CD14-positive monocyte (primary cell): ENCODE measurements around the gene TFB1M. TPM values are rescaled to one million over a fixed set of nuclear protein-coding genes. Genes with fewer than 3 reads are reported as not detected.

Experiments used
- DNase-seq, 3 donors: peaks; one replicate each; pipeline ENCODE4 v3.0.0-alpha.2; 2011 to 2022
- H2AFZ ChIP-seq: 2 replicates; pipeline ENCODE4 v1.6.0; 2012; ENCODE audit warnings: mild to moderate bottlenecking, low read depth, low read length, inconsistent platforms; ENCODE audit not compliant: insufficient read depth, poor library complexity, severe bottlenecking
- H3K27ac ChIP-seq, 2 donors: 1 replicate in 1 of 2; 2 replicates in 1 of 2; pipeline ENCODE4 v1.5.1; 2012 to 2013; ENCODE audit warnings: low read length in 2 of 2, control low read depth in 1 of 2, inconsistent platforms in 1 of 2, low read depth in 1 of 2, mild to moderate bottlenecking in 1 of 2
- H3K27me3 ChIP-seq, 2 donors: one replicate each; pipeline versions ENCODE4 v1.6.0 to v1.6.1; 2011 to 2013; ENCODE audit warnings: low read length in 2 of 2; ENCODE audit not compliant: control insufficient read depth in 2 of 2, insufficient read depth in 2 of 2
- H3K36me3 ChIP-seq, 2 donors: replicated peaks in 1 of 2; 1 replicate in 1 of 2; 2 replicates in 1 of 2; pipeline versions ENCODE4 v1.5.1 to v1.6.1; 2012 to 2013; ENCODE audit warnings: low read length in 2 of 2, control low read depth in 1 of 2, inconsistent platforms in 1 of 2, mild to moderate bottlenecking in 1 of 2; ENCODE audit not compliant: insufficient read depth in 2 of 2, control insufficient read depth in 1 of 2
- H3K4me1 ChIP-seq, 2 donors: 1 replicate in 1 of 2; 2 replicates in 1 of 2; pipeline versions ENCODE4 v1.5.1 to v1.6.1; 2012 to 2013; ENCODE audit warnings: low read length in 2 of 2, control low read depth in 1 of 2, inconsistent platforms in 1 of 2, mild to moderate bottlenecking in 1 of 2, moderate library complexity in 1 of 2; ENCODE audit not compliant: insufficient read depth in 2 of 2, control insufficient read depth in 1 of 2
- H3K4me2 ChIP-seq: replicated peaks from 2 replicates; pipeline ENCODE3; 2012; ENCODE audit warnings: low read length, moderate library complexity, mild to moderate bottlenecking; ENCODE audit not compliant: poor library complexity, severe bottlenecking; ENCODE audit errors: extremely low read depth
- H3K4me3 ChIP-seq, 3 experiments: fragments of 200-600 bp in 1 of 3; sonication (generic) in 1 of 3; replicated peaks in 1 of 3; 1 replicate in 2 of 3; 2 replicates in 1 of 3; pipeline ENCODE4 v1.5.1; 2011 to 2013; ENCODE audit warnings: low read length in 3 of 3, mild to moderate bottlenecking in 3 of 3, control low read depth in 2 of 3, low read depth in 2 of 3, inconsistent platforms in 1 of 3, moderate library complexity in 1 of 3
- H3K79me2 ChIP-seq: 2 replicates; pipeline ENCODE4 v1.6.0; 2012; ENCODE audit warnings: mild to moderate bottlenecking, control low read depth, inconsistent platforms, low read length, moderate library complexity; ENCODE audit not compliant: insufficient read depth
- H3K9ac ChIP-seq: 2 replicates; pipeline ENCODE4 v1.6.0; 2017; ENCODE audit warnings: low read length, mild to moderate bottlenecking; ENCODE audit not compliant: insufficient read depth, poor library complexity, severe bottlenecking
- H3K9me3 ChIP-seq, 2 donors: replicated peaks in 1 of 2; 1 replicate in 1 of 2; 2 replicates in 1 of 2; pipeline versions ENCODE4 v1.5.1 to v1.6.1; 2012 to 2013; ENCODE audit warnings: low read length in 2 of 2, control low read depth in 1 of 2; ENCODE audit not compliant: control insufficient read depth in 1 of 2, insufficient read depth in 1 of 2
- H4K20me1 ChIP-seq: 2 replicates; pipeline ENCODE4 v1.6.0; 2012; ENCODE audit warnings: mild to moderate bottlenecking, low read length, control low read depth, moderate library complexity; ENCODE audit not compliant: insufficient read depth
- H3K27ac Mint-ChIP-seq, 7 donors: one replicate each; pipeline ENCODE4 v1.8.0; 2020; ENCODE audit warnings: mild to moderate bottlenecking in 7 of 7, mixed read lengths in 7 of 7, moderate library complexity in 6 of 7, inconsistent platforms in 2 of 7
- H3K27me3 Mint-ChIP-seq, 3 donors: one replicate each; pipeline ENCODE4 v1.8.0; 2021 to 2022; ENCODE audit warnings: low read depth in 3 of 3, mild to moderate bottlenecking in 3 of 3, mixed read lengths in 3 of 3, moderate library complexity in 3 of 3, inconsistent platforms in 1 of 3
- H3K36me3 Mint-ChIP-seq, 2 donors: one replicate each; pipeline ENCODE4 v1.8.0; 2020; ENCODE audit warnings: mixed read lengths in 2 of 2, inconsistent platforms in 1 of 2, mild to moderate bottlenecking in 1 of 2
- H3K4me1 Mint-ChIP-seq: one replicate; pipeline ENCODE4 v1.8.0; 2020; ENCODE audit warnings: mild to moderate bottlenecking, mixed read lengths
- H3K4me3 Mint-ChIP-seq, 2 donors: one replicate each; pipeline ENCODE4 v1.8.0; 2020; ENCODE audit warnings: mild to moderate bottlenecking in 2 of 2, mixed read lengths in 2 of 2, moderate library complexity in 1 of 2
- H3K9me3 Mint-ChIP-seq, 7 donors: one replicate each; pipeline ENCODE4 v1.8.0; 2020 to 2022; ENCODE audit warnings: mixed read lengths in 7 of 7, mild to moderate bottlenecking in 6 of 7, moderate library complexity in 6 of 7, inconsistent platforms in 2 of 7
- WGBS: methylation state at CpG from one replicate; pipeline ENCODE4 v1.1.5; 2013; ENCODE audit warnings: missing lambda C conversion rate; ENCODE audit not compliant: insufficient coverage; 5-methylcytosine and 5-hydroxymethylcytosine counted together
- intact Hi-C, 2 donors: fragments of 100-400 bp; cut with micrococcal nuclease; formaldehyde crosslinking; loops; one replicate each; pipeline versions ENCODE4 v1.15.0 to v1.15.1; 2023
- polyA plus RNA-seq, 3 donors: library from polyadenylated mRNA; depleted of rRNA in 1 of 3; unstranded in 2 of 3; stranded (reverse) in 1 of 3; fragments of 300-500 nt in 2 of 3; fragments of >200 nt in 1 of 3; fragmentation: Illumina TruSeq in 2 of 3; gene quantifications; 1 replicate in 2 of 3; 2 replicates in 1 of 3; pipeline ENCODE4 v1.2.3, GENCODE V29; 2012 to 2021
- TF ChIP-seq, protein P1 (sequence below): fragments of 200-600 bp; IDR thresholded peaks from one replicate; pipeline ENCODE4 v1.8.0; 2022; ENCODE audit warnings: antibody characterized with exemption, mild to moderate bottlenecking

Gene TFB1M
- polyA plus RNA-seq, 3 donors, result 4.8 to 5.4 (median 4.8) TPM

DNA sequence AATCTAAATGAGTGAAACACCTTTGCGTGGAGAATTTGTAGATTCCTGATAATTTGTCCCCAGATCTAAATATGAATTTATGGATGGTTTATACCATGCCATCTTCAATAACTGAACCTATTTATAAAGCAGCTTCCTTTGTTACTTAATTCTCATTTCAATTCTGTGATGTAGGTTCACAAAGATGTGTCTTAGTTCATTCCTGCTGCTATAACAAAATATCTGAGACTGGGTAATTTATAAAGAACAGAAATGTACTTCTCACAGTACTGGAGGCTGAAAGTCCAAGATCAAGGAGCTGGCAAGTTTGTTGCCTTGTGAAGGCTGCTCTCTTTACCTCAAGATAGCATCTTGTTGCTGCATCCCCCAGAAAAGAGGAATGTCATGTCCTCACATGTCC is 2.1 kb upstream of the TFB1M start:
- no peak overlapping the region for H2AFZ ChIP-seq
- no peaks in the 10 kb centered on the region for H3K27me3 ChIP-seq
- H3K36me3 Mint-ChIP-seq, result peaks cover 0 to 2% of the 10 kb centered on the region in 2 donors
- H3K4me1 Mint-ChIP-seq, result peaks cover 37% of the 10 kb centered on the region
- no peaks in the 10 kb centered on the region for H4K20me1 ChIP-seq
- H3K36me3 ChIP-seq, result no peaks in the 10 kb centered on the region
- no peak for DNase-seq
- no CpG with 5 or more reads among the region's 1 CpG for WGBS
- no peak overlapping the region for H3K9ac ChIP-seq
- H3K27ac Mint-ChIP-seq, result no peak overlapping the region
- TF ChIP-seq, protein P1, sequence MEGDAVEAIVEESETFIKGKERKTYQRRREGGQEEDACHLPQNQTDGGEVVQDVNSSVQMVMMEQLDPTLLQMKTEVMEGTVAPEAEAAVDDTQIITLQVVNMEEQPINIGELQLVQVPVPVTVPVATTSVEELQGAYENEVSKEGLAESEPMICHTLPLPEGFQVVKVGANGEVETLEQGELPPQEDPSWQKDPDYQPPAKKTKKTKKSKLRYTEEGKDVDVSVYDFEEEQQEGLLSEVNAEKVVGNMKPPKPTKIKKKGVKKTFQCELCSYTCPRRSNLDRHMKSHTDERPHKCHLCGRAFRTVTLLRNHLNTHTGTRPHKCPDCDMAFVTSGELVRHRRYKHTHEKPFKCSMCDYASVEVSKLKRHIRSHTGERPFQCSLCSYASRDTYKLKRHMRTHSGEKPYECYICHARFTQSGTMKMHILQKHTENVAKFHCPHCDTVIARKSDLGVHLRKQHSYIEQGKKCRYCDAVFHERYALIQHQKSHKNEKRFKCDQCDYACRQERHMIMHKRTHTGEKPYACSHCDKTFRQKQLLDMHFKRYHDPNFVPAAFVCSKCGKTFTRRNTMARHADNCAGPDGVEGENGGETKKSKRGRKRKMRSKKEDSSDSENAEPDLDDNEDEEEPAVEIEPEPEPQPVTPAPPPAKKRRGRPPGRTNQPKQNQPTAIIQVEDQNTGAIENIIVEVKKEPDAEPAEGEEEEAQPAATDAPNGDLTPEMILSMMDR, result no peak
- H3K4me3 Mint-ChIP-seq, result no peak overlapping the region
- no peaks in the 10 kb centered on the region for H3K27me3 Mint-ChIP-seq
- no peaks in the 10 kb centered on the region for H3K9me3 Mint-ChIP-seq
- no peaks in the 10 kb centered on the region for H3K9me3 ChIP-seq
- no peak overlapping the region for H3K27ac ChIP-seq
- H3K79me2 ChIP-seq, result peaks cover 11% of the 10 kb centered on the region
- intact Hi-C loops, result loop anchor here in 1 of 2 donors (10.0 kb wide), 1 partner anchor 1708 kb away; no protein-coding TSS in a partner anchor
- H3K4me2 ChIP-seq, result no peak overlapping the region
- H3K4me3 ChIP-seq, result no peak overlapping the region
- H3K4me1 ChIP-seq, result peaks cover 30 to 39% of the 10 kb centered on the region in 2 donors

- H3K36me3 Mint-ChIP-seq, result peaks cover 4 to 6% of the 10 kb centered on the region in 2 donors
- peak in 2 of 3 donors; percentile 3 to 28 for DNase-seq
- Histone ChIP-seq H3K9ac (no peak overlapping the region), H3K79me2 (peaks cover 11% of the 10 kb centered on the region), H3K4me2 (peak overlapping the region; percentile 89), H3K9me3 (no peaks in the 10 kb centered on the region), H3K36me3 (peaks cover 0 to under 1% of the 10 kb centered on the region in 2 donors), H4K20me1 (no peaks in the 10 kb centered on the region), H3K27me3 (no peaks in the 10 kb centered on the region), H3K4me3 (peak overlapping the region; percentile 89 to 90 (median 89)), H2AFZ (no peak overlapping the region), H3K27ac (peak overlapping the region in 1 of 2 donors; percentile 97), H3K4me1 (peaks cover 29 to 37% of the 10 kb centered on the region in 2 donors)
- H3K9me3 Mint-ChIP-seq, result no peaks in the 10 kb centered on the region
- WGBS, result no CpG with 5 or more reads among the region's 3 CpGs
- intact Hi-C loops, result loop anchor here in 1 of 2 donors (10.0 kb wide), 1 partner anchor 1709 kb away; no protein-coding TSS in a partner anchor
- peak overlapping the region; percentile 94 to 98 (median 96) for H3K27ac Mint-ChIP-seq
- peak overlapping the region; percentile 93 to 98 for H3K4me3 Mint-ChIP-seq
- TF ChIP-seq, protein P1, result no peak
- H3K4me1 Mint-ChIP-seq, result peaks cover 30% of the 10 kb centered on the region
- no peaks in the 10 kb centered on the region for H3K27me3 Mint-ChIP-seq
These were observed 1.2 kb upstream of the TFB1M start for GRCh38 chr6:155315516-155315871.
